HepG2 (cell line): ENCODE measurements around the gene CDK7. TPM values are rescaled to one million over a fixed set of nuclear protein-coding genes. Genes with fewer than 3 reads are reported as not detected.
A peak's percentile ranks its signal among the peaks of the same experiment; 100 is the strongest.

ENCODE experiments used
- ATAC-seq: fragments of 200-7000 bp; cut with Tn5 transposase; 3 replicates; pipeline ENCODE4 v1.9.1; 2020; ENCODE audit warnings: mild to moderate bottlenecking, moderate library complexity
- BruUV-seq: library from RNA; stranded (reverse); fragments of 400-500 nt; replicated peaks from 2 replicates; lab custom pipeline; 2021; lab: Mats Ljungman, UMichigan
- CTCF ChIA-PET: fragments of 300-600 bp; formaldehyde crosslinking; extraction: SDS; loops from one replicate; lab custom pipeline; 2021; ENCODE audit warnings: low total read pairs, inconsistent platforms, low intra/inter-chr PET ratio; lab: Yijun Ruan, JAX
- POLR2A ChIA-PET: fragments of 350-600 bp; sonication (Branson Sonifier 250); formaldehyde crosslinking; loops from one replicate; lab custom pipeline; 2020; ENCODE audit warnings: antibody characterized with exemption, inconsistent platforms; lab: Yijun Ruan, JAX
- DNase-seq: peaks from one replicate; pipeline ENCODE4 v3.0.0-alpha.2; 2015; ENCODE audit warnings: low spot score
- FAIRE-seq: peaks from 3 replicates; lab custom pipeline; 2011; peaks lifted over from hg19 to GRCh38; lab: Jason Lieb, UNC
- H2AFZ ChIP-seq: one replicate; pipeline ENCODE4 v1.6.1; 2011; ENCODE audit warnings: low read length, inconsistent platforms
- H3K27ac ChIP-seq: fragments of 300-600 bp; 3 replicates; pipeline ENCODE4 v1.8.0; 2011; ENCODE audit warnings: mixed run types, mild to moderate bottlenecking, mixed read lengths, low read length, inconsistent platforms; ENCODE audit not compliant: insufficient read depth; ENCODE audit errors: extremely low read length
- H3K27me3 ChIP-seq, 2 experiments: fragments of 200-600 bp in 1 of 2; 2 replicates in 1 of 2; 3 replicates in 1 of 2; pipeline versions ENCODE4 v1.6.0 to v1.8.0; 2011; ENCODE audit warnings: low read length in 2 of 2, mild to moderate bottlenecking in 2 of 2, moderate library complexity in 2 of 2, inconsistent platforms in 1 of 2; ENCODE audit not compliant: insufficient read depth in 2 of 2, control insufficient read depth in 1 of 2
- H3K36me3 ChIP-seq, 2 experiments: fragments of 200-600 bp in 1 of 2; replicated peaks in 1 of 2; 2 replicates in 1 of 2; 3 replicates in 1 of 2; pipeline versions ENCODE4 v1.5.1 to v1.8.0; 2011; ENCODE audit warnings: low read length in 2 of 2, inconsistent platforms in 1 of 2; ENCODE audit not compliant: insufficient read depth in 2 of 2, control insufficient read depth in 1 of 2
- H3K4me1 ChIP-seq: 2 replicates; pipeline ENCODE4 v1.5.1; 2012; ENCODE audit warnings: low read length, inconsistent platforms; ENCODE audit not compliant: insufficient read depth
- H3K4me2 ChIP-seq: 2 replicates; pipeline ENCODE4 v1.6.0; 2011; ENCODE audit warnings: low read depth, low read length, inconsistent platforms
- H3K4me3 ChIP-seq, 3 experiments: fragments of 200-600 bp in 1 of 3; sonication (generic), shearing (Covaris generic) in 1 of 3; replicated peaks in 1 of 3; 2 replicates each; pipeline ENCODE4 v1.5.1; 2011 to 2016; ENCODE audit warnings: low read length in 3 of 3, inconsistent platforms in 2 of 3, low read depth in 2 of 3, mild to moderate bottlenecking in 2 of 3, control low read depth in 1 of 3, mixed read lengths in 1 of 3; ENCODE audit not compliant: insufficient read depth in 1 of 3
- H3K79me2 ChIP-seq: one replicate; pipeline ENCODE4 v1.6.1; 2011; ENCODE audit warnings: low read length, inconsistent platforms; ENCODE audit not compliant: insufficient read depth
- H3K9ac ChIP-seq: 2 replicates; pipeline ENCODE4 v1.6.0; 2011; ENCODE audit warnings: mild to moderate bottlenecking, low read depth, low read length, inconsistent platforms; ENCODE audit not compliant: insufficient read depth
- H3K9me3 ChIP-seq: 2 replicates; pipeline ENCODE4 v1.5.1; 2012; ENCODE audit warnings: mild to moderate bottlenecking, low read length
- H4K20me1 ChIP-seq: 2 replicates; pipeline ENCODE4 v1.6.0; 2011; ENCODE audit warnings: inconsistent platforms, mild to moderate bottlenecking, low read length, moderate library complexity; ENCODE audit not compliant: insufficient read depth
- HNRNPL ChIP-seq: fragments of 200-400 bp; formaldehyde crosslinking; IDR thresholded peaks from 2 replicates; pipeline ENCODE4 v1.6.1; 2017; ENCODE audit warnings: mild to moderate bottlenecking, low read depth, low read length
- HNRNPUL1 ChIP-seq: fragments of 200-400 bp; formaldehyde crosslinking; IDR thresholded peaks from 2 replicates; pipeline ENCODE4 v1.6.1; 2017; ENCODE audit warnings: low read depth, mild to moderate bottlenecking, low read length, moderate library complexity
- MED13 ChIP-seq: sonication (generic); formaldehyde crosslinking; IDR thresholded peaks from 2 replicates; pipeline ENCODE4 v1.5.0; 2020; ENCODE audit warnings: missing genetic modification reagents
- MTA3 ChIP-seq: sonication (generic); formaldehyde crosslinking; IDR thresholded peaks from 2 replicates; pipeline ENCODE4 v1.4.0; 2020; ENCODE audit warnings: missing genetic modification reagents
- ZEB1 ChIP-seq: IDR thresholded peaks from 2 replicates; pipeline ENCODE4 v1.6.1; 2012; ENCODE audit warnings: mild to moderate bottlenecking, low read depth, inconsistent platforms; ENCODE audit not compliant: insufficient replicate concordance
- ZFP62 ChIP-seq: sonication (generic); formaldehyde crosslinking; IDR thresholded peaks from 2 replicates; pipeline ENCODE4 v1.4.0; 2020; ENCODE audit warnings: missing genetic modification reagents
- ZMYM4 ChIP-seq: sonication (generic); formaldehyde crosslinking; IDR thresholded peaks from 2 replicates; pipeline ENCODE4 v1.8.1; 2023; ENCODE audit warnings: mild to moderate bottlenecking, missing genetic modification reagents
- ZNF10 ChIP-seq: sonication (generic); formaldehyde crosslinking; IDR thresholded peaks from 2 replicates; pipeline ENCODE4 v1.4.0; 2020; ENCODE audit warnings: mild to moderate bottlenecking, low read depth, missing genetic modification reagents, borderline replicate concordance
- ZNF326 ChIP-seq: sonication (generic); formaldehyde crosslinking; IDR thresholded peaks from 2 replicates; pipeline ENCODE4 v1.4.0; 2020; ENCODE audit warnings: missing genetic modification reagents, borderline replicate concordance
- ZNF383 ChIP-seq: sonication (generic); formaldehyde crosslinking; IDR thresholded peaks from 2 replicates; pipeline ENCODE4 v1.4.0; 2020; ENCODE audit warnings: missing genetic modification reagents, mild to moderate bottlenecking, borderline replicate concordance
- ZNF484 ChIP-seq: sonication (generic); formaldehyde crosslinking; IDR thresholded peaks from 2 replicates; pipeline ENCODE4 v1.5.1; 2020; ENCODE audit warnings: mild to moderate bottlenecking, low read depth, missing genetic modification reagents, borderline replicate concordance
- ZNF614 ChIP-seq: IDR thresholded peaks from 2 replicates; pipeline ENCODE4 v1.6.1; 2018; ENCODE audit warnings: missing biosample characterization, missing genetic modification reagents, inconsistent platforms, borderline replicate concordance
- ZNF776 ChIP-seq: sonication (generic); formaldehyde crosslinking; IDR thresholded peaks from 2 replicates; pipeline ENCODE4 v1.4.0; 2020; ENCODE audit warnings: mild to moderate bottlenecking, missing genetic modification reagents
- ZNF790 ChIP-seq: sonication (generic); formaldehyde crosslinking; IDR thresholded peaks from 2 replicates; pipeline ENCODE4 v1.8.0; 2022; ENCODE audit warnings: missing genetic modification reagents, mild to moderate bottlenecking, borderline replicate concordance
- ZZZ3 ChIP-seq: sonication (generic); formaldehyde crosslinking; IDR thresholded peaks from 2 replicates; pipeline ENCODE4 v1.4.0; 2020; ENCODE audit warnings: missing genetic modification reagents, mild to moderate bottlenecking, borderline replicate concordance
- WGBS: methylation state at CpG from one replicate; pipeline ENCODE4 v1.1.6; 2017; ENCODE audit warnings: low lambda C conversion rate; 5-methylcytosine and 5-hydroxymethylcytosine counted together
- in situ Hi-C: cut with HindIII; loops from 2 replicates; pipeline ENCODE4 v1.10.0; 2017; ENCODE audit warnings: low pct_unique_long_range_greater_than_20kb; ENCODE audit not compliant: extremely low pct_ligation_motif_present
- intact Hi-C: fragments of 100-400 bp; cut with micrococcal nuclease; formaldehyde crosslinking; loops from one replicate; pipeline ENCODE4 v1.10.0; 2022; ENCODE audit not compliant: unreplicated experiment
- polyA plus RNA-seq, 8 experiments: library from polyadenylated mRNA; depleted of rRNA in 3 of 8; stranded (reverse) in 7 of 8; unstranded in 1 of 8; fragments of >200 nt; fragmentation: Illumina TruSeq in 4 of 8; extraction: Trizol in 4 of 8; gene quantifications; 2 replicates each; pipeline versions ENCODE4 v1.2.1 to v1.2.3, GENCODE V29; 2011 to 2016; ENCODE audit warnings: low read depth in 4 of 8, missing spikeins in 1 of 8, mixed read lengths in 1 of 8; ENCODE audit not compliant: insufficient read depth in 1 of 8
- total RNA-seq, 5 experiments: library from RNA; depleted of rRNA; stranded (reverse); fragments of >200 nt; fragmentation: Illumina TruSeq; extraction: Trizol; gene quantifications; 2 replicates each; pipeline ENCODE4 v1.2.3, GENCODE V29; 2016; ENCODE audit warnings: low read depth in 1 of 5
- TF ChIP-seq, protein P1 (sequence below): sonication (generic); formaldehyde crosslinking; IDR thresholded peaks from 2 replicates; pipeline ENCODE4 v1.4.0; 2020; ENCODE audit warnings: mild to moderate bottlenecking, missing genetic modification reagents
- TF ChIP-seq, protein P2 (sequence below): sonication (generic); formaldehyde crosslinking; conservative IDR thresholded peaks from 2 replicates; pipeline ENCODE4 v1.8.0; 2022; ENCODE audit warnings: missing genetic modification reagents
- TF ChIP-seq, protein P3 (sequence below), 2 experiments: fragments of 450-650 bp in 1 of 2; sonication (generic) in 1 of 2; formaldehyde crosslinking; IDR thresholded peaks; 2 replicates each; pipeline versions ENCODE4 v1.5.0 to v1.8.0; 2020 to 2022; ENCODE audit warnings: mild to moderate bottlenecking in 1 of 2, missing genetic modification reagents in 1 of 2

Gene CDK7
- total and polyA plus RNA-seq, 2 of the 13 experiments (the other 11 are each of a cell fraction or from before 2014, with no cell fraction given), result 41.2 to 54.9 TPM

DNA sequence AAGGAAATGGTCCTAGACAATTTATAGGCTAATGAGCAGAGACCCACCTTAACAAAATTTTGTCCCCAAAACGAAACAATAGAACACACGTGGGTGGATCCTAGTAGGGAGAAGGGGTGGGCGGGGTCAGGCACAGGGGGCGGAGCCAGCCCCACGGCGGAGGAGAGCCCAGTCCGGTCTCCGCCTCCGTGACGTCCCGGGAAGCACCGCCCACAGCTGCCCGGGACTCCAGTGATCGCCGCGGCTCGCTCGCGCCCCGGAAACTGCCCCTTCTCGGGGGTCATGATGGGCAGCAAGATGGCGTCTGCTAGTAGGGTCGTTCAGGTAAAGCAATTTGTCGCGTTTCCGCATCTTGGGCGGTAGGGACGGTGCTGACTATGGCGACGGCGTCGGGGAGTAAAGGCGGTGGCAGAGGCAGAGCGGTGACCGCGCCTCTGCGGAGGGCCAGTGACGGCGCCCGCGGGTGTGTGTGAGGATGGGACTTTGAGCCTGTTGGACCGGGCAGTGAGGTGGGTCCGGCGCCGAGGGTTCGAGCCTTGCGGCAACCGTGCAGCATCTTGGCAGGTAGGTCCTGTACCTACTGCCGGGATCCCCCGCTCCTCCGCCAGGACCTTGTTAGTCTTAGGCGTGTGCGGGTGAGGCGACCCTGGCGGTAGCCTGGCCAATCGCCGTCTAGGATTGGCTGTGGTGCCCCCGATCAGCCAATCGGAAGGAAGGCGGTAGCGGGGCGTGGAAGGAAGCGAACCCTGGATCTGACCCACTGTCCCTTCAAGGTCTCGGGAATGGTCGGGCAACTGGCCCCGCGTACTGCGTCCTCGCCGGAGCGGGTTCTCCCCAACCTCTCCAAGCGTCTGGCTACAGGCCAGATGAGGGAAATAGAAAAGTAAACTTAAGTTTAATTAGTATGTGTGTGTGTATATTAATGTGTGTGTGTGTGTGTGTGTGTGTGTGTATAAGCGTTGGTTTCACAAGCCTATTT lies 16.8 kb upstream of the CDK7 start:
- CTCF ChIA-PET, result no interaction called here
- intact Hi-C loops (loop anchor here (5.0 kb wide), 1 partner anchor 126 kb away; the partner anchor contains the start of gene SLC30A5), in situ Hi-C loops (no loop called here)
- DNase-seq, result peak; percentile 88
- Histone ChIP-seq H2AFZ (no peak overlapping the region), H3K9me3 (no peaks in the 10 kb centered on the region), H3K36me3 (no peaks in the 10 kb centered on the region), H3K27me3 (no peaks in the 10 kb centered on the region; a peak in 1 of 5 replicates), H4K20me1 (no peaks in the 10 kb centered on the region), H3K27ac (peak overlapping the region; percentile 97), H3K4me3 (peak overlapping the region; percentile 86 to 100 (median 97)), H3K9ac (peak overlapping the region; percentile 98), H3K4me2 (peak overlapping the region; percentile 71), H3K4me1 (peaks cover 69% of the 10 kb centered on the region), H3K79me2 (peaks cover 27% of the 10 kb centered on the region)
- 1% methylated on average over 34 of the region's 73 CpGs for WGBS
- peak; percentile 85 for FAIRE-seq
- TSS peak; percentile 67 for BruUV-seq
- peak; percentile 96 for ATAC-seq
- POLR2A ChIA-PET, result interaction anchor here (0.8 to 2.3 kb wide), 7 partner anchors 8 to 124 kb away, joined by 3 to 11 read pairs (median 5); partner anchors contain the start of genes CCDC125, CDK7, CENPH and SLC30A5
- TF ChIP-seq HNRNPL (0 out of 2 replicates have a peak, but pooled peaks have one; percentile 83), ZNF383 (CRISPR knock-in tag) (no peak), ZZZ3 (CRISPR knock-in tag) (0 out of 2 replicates have a peak, but pooled peaks have one; percentile 34), ZNF326 (CRISPR knock-in tag) (no peak), MTA3 (CRISPR knock-in tag) (no peak), ZNF10 (CRISPR knock-in tag) (no peak), ZFP62 (no peak), ZNF790 (no peak), ZEB1 (no peak), ZMYM4 (peak; percentile 87), ZNF776 (CRISPR knock-in tag) (peak; percentile 91), MED13 (CRISPR knock-in tag) (peak; percentile 45; the same call in 1 of the 2 replicates), ZNF484 (CRISPR knock-in tag) (no peak; the same call in 1 of the 2 replicates), HNRNPUL1 (no peak), ZNF614 (peak; percentile 68; the same call in 1 of the 2 replicates)
- TF ChIP-seq, protein P1, sequence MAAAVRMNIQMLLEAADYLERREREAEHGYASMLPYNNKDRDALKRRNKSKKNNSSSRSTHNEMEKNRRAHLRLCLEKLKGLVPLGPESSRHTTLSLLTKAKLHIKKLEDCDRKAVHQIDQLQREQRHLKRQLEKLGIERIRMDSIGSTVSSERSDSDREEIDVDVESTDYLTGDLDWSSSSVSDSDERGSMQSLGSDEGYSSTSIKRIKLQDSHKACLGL (CRISPR knock-in tag), result peak; percentile 77
- TF ChIP-seq, protein P2, sequence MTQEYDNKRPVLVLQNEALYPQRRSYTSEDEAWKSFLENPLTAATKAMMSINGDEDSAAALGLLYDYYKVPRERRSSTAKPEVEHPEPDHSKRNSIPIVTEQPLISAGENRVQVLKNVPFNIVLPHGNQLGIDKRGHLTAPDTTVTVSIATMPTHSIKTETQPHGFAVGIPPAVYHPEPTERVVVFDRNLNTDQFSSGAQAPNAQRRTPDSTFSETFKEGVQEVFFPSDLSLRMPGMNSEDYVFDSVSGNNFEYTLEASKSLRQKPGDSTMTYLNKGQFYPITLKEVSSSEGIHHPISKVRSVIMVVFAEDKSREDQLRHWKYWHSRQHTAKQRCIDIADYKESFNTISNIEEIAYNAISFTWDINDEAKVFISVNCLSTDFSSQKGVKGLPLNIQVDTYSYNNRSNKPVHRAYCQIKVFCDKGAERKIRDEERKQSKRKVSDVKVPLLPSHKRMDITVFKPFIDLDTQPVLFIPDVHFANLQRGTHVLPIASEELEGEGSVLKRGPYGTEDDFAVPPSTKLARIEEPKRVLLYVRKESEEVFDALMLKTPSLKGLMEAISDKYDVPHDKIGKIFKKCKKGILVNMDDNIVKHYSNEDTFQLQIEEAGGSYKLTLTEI (CRISPR knock-in tag), result no peak
- TF ChIP-seq, protein P3, sequence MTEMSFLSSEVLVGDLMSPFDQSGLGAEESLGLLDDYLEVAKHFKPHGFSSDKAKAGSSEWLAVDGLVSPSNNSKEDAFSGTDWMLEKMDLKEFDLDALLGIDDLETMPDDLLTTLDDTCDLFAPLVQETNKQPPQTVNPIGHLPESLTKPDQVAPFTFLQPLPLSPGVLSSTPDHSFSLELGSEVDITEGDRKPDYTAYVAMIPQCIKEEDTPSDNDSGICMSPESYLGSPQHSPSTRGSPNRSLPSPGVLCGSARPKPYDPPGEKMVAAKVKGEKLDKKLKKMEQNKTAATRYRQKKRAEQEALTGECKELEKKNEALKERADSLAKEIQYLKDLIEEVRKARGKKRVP (CRISPR knock-in tag; IDR thresholded peaks at IDR 0.05), result no peak
